ENCODE measurements around the gene CPHXL.
A peak's percentile ranks its signal among the peaks of the same experiment; 100 is the strongest.

Gene CPHXL

DNA sequence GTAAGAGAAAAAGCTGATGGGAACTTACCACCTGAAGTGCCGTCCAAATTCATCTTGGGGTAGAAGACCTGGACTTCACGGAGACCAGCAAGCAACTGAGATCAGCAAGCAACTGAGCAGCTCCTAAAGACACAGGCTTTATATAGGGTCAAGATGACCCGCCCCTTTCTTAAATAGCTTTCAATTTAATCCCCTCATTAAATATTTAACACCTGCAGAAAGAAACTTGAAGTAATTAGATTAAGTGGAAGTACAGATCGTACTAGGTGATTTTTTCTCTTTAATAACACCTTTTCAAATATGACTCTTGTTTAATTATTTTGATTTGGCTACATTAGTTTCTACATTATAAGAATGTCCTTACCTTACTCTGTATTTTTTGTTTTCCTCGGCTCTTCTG, at the start of gene CPHXL:
CPHXL (minus strand) TSS at position 101 of the 400 bp plus-strand sequence; CDS start at position 53, 48 bp downstream.
- DNase-seq (ENCODE audit: low read depth, low spot score) = no peak

DNA sequence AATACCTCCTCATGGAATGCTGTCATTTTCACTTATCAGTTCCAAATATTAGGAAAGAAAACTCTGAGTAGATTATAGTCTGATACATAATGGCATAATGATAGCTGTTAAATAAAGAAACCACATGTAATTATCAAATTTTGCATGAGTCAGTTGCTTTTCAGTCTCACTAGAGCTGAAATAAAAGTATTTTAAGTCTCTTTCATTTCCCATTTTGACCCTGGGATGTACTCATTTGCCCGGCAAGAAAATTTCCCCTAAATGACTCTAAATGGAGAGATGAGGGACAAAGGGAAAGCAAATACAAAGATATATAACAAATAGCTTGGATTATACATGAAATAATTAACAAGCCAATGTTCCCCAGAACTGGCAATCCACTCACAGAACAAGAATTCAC, 47.9 kb upstream of the CPHXL start:
- DNase-seq (ENCODE audit: low read depth, low spot score) = no peak

DNA sequence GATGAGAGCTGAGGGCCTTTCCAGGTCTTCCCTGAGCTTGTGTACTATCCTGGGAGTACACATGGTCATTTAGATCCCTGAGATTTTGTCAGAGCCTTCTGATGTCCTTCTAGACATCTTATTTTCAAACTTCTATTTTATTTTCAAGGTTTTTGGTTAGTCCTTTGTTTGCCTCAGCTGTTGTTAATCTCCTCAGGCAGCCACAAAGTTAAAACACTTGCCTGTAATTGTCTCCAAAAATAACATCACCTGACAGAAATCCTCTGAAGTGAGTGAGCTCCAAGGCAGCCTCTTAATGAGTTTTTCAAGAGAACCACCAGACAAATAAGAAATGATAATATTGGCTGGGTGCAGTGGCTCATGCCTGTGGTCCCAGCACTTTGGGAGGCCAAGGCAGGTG, 43.8 kb upstream of the CPHXL start:
- no peak for DNase-seq (ENCODE audit: low read depth, low spot score)

- DNase-seq (ENCODE audit: low read depth, low spot score) = peak; percentile 21
Measured at GRCh38 chr16:75764154-75764768, 38.0 kb upstream of the CPHXL start.

GRCh38 chr16:75763204-75763603, 36.9 kb upstream of the CPHXL start:
- no peak for DNase-seq (ENCODE audit: low read depth, low spot score)

GRCh38 chr16:75762746-75763145, 36.5 kb upstream of the CPHXL start:
- no peak for DNase-seq (ENCODE audit: low read depth, low spot score)

DNA sequence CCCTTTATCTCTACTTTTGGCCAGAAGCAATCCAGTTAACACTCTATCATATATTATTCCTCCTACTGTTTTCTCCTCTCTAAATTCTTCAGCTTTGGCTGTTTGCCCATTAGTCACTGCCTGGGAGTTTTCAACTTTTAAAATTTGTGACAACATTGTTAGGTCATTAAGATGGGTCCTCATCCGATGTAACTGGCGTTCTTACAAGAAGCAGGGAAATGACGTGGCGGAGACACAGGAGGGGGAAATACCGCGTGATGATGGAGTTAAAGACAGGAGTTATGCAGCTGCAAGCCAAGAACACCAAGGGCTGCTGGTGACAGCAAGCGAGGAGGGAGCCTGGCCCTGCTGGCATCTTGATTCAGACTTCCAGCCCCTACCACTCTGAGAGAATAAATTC, 34.8 kb upstream of the CPHXL start:
- no peak for DNase-seq (ENCODE audit: low read depth, low spot score)

DNA sequence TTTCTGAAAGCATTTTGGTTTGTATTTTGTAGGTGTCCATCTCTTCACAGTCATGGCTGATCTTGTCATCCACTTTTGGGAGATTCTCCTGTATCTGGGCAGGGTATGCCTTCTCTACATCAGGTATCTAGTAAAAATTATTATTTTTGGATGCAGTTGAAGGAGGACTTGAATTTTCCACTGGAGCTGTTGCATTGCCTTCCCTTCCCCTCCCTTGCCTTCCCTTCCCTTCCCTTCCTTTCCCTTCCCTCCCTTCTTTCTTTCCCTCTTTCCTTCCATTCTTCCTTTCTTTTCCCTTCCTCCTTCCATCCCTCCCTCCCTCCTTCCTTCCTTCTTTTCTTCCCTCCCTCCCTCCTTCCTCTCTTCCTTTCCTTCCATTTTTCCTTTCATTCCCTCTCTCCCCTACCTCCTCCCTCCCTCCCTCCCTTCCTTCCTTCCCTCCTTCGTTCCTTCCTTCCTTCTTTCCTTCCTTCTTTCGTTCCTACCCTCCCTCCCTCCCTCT, 33.8 kb upstream of the CPHXL start:
- no peak for DNase-seq (ENCODE audit: low read depth, low spot score)

DNA sequence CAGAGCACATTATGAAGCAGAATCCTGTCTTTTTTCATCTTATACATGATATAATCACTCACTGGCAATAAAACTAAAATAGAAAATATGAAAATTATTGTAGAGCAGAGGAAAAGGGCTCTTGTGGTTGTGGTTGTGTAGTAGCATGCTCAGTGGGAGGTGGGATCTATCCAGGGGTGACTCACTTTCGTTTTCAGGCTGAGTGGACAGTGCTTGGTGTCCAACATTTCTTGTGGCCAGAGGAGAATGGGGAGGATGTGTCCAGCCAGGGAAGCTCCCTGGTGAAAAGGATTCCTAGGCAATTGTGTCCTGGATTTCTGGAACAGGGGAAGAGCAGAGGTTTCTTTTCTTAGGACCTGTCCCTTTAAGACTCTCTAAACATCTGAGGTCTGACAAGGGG, 31.9 kb upstream of the CPHXL start:
- no peak for DNase-seq (ENCODE audit: low read depth, low spot score)

GRCh38 chr16:75754141-75754540, 27.9 kb upstream of the CPHXL start:
- no peak for DNase-seq (ENCODE audit: low read depth, low spot score)

- no peak for DNase-seq (ENCODE audit: low read depth, low spot score)
Measured at GRCh38 chr16:75750528-75750927, 24.2 kb upstream of the CPHXL start.

GRCh38 chr16:75746359-75746758, 20.1 kb upstream of the CPHXL start:
- no peak for DNase-seq (ENCODE audit: low read depth, low spot score)

DNA sequence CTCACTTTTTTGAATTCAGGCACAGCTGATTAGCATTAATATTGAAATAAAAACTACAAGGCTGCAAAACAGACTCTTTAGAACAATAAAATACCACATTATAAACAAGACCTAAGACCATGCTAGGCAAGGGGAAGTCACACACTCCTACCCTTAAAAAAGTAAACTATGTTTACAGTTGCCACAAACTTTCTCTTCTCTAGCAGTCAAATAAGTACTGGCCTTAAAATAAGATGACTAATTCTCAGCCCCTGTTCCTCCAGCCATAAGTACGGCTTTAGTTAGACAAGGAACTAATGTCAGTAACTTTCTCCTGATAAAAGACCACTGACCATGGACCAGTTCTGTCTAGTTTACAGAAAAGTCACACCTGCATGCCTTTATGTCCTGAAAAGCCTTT, 19.5 kb upstream of the CPHXL start:
- DNase-seq (ENCODE audit: low read depth, low spot score) = no peak

GRCh38 chr16:75745242-75745641, 19.0 kb upstream of the CPHXL start:
- no peak for DNase-seq (ENCODE audit: low read depth, low spot score)

DNA sequence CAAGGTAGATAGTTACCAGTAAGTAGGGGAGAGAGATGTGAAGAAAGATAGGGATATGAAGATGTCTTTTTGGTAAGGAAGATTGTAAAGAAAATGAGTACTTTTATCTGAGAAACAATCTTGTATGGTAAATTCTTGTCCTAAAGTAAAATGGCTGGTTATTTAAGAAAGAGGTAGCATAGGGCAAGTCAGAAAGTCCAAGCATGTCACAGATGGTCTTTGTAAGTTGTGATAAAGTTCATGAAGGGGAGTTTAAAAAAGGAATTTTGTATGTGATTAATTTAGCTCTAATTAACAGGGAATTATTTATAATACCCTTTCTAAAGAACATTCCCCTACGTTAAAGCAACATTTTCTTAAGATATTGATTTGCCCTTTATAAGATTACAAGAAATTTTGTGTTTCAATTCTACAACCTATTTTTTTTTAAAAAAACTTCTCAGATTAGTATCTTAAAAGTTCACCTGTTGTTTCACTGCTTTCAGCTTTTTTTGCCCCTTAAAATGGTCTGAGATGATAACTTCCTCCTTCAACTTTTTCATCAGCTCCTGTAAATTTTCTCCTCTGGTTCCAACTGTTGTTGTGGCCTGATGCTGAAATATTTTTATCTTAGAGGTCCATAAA, 16.2 kb upstream of the CPHXL start:
- DNase-seq (ENCODE audit: low read depth, low spot score) = no peak

- DNase-seq (ENCODE audit: low read depth, low spot score) = no peak
Measured at GRCh38 chr16:75733305-75734211, 7.3 kb upstream of the CPHXL start.

DNA sequence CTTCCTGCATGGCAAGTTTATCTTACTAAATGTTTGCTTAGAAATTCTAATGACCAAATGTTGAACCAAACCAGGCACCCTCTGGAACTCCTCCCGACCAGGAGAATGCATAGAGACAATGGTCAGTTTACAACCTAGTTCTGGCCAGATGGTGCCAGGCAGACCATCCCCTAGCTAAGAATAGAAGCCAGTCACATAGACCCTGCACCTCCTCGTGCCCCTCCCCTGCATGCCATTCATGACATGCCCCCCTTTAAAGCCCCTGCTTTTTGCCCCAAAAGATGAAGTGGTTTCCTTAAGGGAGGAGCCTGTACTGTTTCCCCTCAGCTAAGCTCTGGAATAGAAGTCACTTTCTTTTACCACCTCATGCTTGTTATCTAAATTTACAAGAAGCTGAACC, 6.6 kb upstream of the CPHXL start:
- DNase-seq (ENCODE audit: low read depth, low spot score) = no peak

- DNase-seq (ENCODE audit: low read depth, low spot score) = no peak
Measured at GRCh38 chr16:75727221-75727620, 931 bp upstream of the CPHXL start.

GRCh38 chr16:75718452-75718851, 7.8 kb downstream of the CPHXL start:
- DNase-seq (ENCODE audit: low read depth, low spot score) = no peak

GRCh38 chr16:75714661-75715060, 11.6 kb downstream of the CPHXL start:
- DNase-seq (ENCODE audit: low read depth, low spot score) = no peak

DNA sequence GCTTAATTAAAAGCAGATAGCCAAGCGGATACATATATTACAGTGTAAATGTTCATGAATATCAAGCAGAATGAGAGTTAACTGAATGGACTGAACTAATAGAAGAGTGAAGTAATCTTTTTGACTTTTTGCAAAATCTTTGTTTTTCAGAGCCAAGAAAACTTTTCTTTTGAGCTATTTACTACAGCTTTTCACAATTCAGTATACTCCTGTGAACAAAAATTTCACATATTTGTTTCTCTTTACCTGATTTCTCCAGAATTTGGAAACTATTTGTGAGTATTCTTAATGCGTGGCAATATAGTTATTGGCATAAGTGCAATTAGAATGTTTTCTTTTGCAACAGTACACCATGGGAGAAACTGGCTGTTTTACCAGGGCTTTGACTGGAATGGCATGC, 15.9 kb downstream of the CPHXL start:
- DNase-seq (ENCODE audit: low read depth, low spot score) = no peak

DNA sequence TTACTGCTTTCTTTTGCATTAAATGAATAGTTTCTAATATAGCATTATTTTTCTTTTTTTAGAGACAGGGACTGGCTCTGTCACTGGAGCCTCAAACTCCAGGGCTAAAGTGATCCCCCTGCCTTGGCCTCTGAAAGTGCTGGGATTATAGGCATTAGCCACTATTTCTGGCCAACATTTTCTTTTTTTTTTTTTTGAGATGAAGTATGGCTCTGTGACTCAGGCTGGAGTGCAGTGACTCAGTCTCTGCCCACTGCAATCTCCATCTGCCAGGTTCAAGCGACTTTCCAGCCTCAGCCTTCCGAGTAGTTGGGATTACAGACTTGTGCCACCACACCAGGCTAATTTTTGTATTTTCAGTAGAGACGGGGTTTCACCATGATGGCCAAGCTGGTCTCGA, 23.0 kb downstream of the CPHXL start:
- DNase-seq (ENCODE audit: low read depth, low spot score) = no peak

DNA sequence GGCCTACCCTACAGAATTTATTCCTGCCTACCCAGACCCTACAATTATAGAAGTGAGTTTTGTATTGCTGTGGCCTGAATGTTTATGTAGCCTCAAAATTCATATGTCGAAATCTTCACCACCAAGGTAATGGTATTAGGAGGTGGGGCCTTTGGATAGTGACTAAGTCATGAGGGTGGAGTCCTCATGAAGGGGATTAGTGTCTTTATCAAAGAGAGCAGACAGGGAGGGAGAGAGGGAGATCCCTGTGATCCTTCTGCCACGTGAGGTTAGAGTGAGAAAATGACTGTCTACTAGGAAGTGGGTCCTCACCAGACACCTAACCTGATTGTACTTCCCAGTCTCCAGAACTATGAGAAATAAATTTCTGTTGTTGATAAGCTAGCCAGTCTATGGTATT, 24.0 kb downstream of the CPHXL start:
- no peak for DNase-seq (ENCODE audit: low read depth, low spot score)
